Measurements from ENCODE around the gene KCNB1.

KCNB1 gene

DNA sequence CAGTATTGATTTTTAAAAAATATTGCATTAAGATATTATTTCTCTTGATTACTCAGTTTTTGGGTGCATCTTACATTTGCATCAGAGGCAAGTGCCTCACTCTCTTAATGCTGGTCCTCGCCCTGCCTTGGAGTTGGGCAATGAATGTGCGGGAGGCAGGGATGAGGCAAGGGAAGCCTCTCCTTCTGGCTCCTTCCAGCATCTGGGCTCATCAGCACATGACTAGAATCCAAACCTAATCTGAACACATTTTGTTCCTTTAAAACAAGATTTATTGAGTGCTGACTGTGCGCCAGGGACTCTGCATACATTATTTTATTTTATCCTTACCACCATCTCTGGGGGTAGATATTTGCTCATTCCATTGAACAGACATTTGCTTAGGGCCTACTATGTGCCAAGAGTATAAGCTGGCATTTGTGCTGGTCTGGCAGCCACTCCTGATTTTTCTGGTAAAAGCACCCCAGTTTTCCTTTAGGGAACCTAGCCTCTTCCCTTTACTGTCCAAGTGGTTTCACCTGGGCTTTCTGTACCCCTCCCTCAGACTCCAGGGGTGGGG is 132.7 kb downstream of the KCNB1 start:
- TF ChIP-seq, protein P1, sequence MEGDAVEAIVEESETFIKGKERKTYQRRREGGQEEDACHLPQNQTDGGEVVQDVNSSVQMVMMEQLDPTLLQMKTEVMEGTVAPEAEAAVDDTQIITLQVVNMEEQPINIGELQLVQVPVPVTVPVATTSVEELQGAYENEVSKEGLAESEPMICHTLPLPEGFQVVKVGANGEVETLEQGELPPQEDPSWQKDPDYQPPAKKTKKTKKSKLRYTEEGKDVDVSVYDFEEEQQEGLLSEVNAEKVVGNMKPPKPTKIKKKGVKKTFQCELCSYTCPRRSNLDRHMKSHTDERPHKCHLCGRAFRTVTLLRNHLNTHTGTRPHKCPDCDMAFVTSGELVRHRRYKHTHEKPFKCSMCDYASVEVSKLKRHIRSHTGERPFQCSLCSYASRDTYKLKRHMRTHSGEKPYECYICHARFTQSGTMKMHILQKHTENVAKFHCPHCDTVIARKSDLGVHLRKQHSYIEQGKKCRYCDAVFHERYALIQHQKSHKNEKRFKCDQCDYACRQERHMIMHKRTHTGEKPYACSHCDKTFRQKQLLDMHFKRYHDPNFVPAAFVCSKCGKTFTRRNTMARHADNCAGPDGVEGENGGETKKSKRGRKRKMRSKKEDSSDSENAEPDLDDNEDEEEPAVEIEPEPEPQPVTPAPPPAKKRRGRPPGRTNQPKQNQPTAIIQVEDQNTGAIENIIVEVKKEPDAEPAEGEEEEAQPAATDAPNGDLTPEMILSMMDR (IDR thresholded peaks at IDR 0.05; ENCODE audit: low read depth, low read length) = no peak
- Histone ChIP-seq H3K4me1 (no peaks in the 10 kb centered on the region; the same call in 1 of the 2 replicates), H3K36me3 (no peaks in the 10 kb centered on the region), H3K9me3 (no peaks in the 10 kb centered on the region), H3K27me3 (no peaks in the 10 kb centered on the region), H3K4me3 (ENCODE audit: low read depth, low read length) (no peak overlapping the region)
- no peak for DNase-seq

DNA sequence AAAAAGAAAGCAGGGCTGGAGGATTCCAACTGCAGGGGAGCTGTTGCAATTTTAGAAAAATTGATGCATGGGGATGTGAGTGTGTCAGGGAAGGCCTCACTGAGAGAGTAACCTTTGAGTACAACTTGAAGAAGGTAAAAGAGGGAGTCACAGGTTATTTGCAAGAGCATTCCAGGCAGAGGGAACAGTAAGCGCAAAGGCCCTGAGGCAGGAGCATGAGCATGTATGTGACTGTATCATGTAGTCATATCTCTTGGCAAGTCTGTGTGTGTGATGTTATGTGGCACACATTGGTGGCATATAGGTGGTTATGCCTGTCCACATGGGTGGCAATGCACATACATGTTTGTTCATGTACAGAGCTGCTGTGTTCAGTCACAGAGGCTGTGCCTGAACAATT is 133.4 kb downstream of the KCNB1 start:
- DNase-seq = no peak
- TF ChIP-seq, protein P1 (IDR thresholded peaks at IDR 0.05; ENCODE audit: low read depth, low read length) = no peak

DNA sequence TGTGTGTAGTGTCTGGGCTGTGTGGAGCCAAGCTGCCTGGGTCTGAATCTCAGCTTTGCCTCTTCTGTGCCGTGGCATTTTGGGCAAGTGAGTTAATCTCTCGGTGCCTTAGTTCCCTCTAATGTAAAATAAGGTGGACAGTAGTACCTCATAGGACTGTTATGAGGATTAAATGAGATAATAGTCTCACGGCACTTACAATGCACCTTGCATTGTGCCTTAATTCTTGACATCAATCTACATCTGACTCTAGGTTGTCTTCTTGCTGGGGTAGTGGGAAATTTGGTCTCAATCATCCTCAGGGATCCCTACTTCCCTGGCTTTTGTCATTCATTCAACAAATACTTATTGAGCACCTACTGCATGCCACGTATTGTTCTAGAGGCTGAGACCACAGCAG is 133.9 kb downstream of the KCNB1 start:
- DNase-seq = no peak
- H3K36me3 ChIP-seq = no peaks in the 10 kb centered on the region
- H3K27me3 ChIP-seq = no peaks in the 10 kb centered on the region
- no peak overlapping the region for H3K4me3 ChIP-seq (ENCODE audit: low read depth, low read length)
- no peaks in the 10 kb centered on the region for H3K9me3 ChIP-seq
- H3K4me1 ChIP-seq = no peaks in the 10 kb centered on the region; the same call in 1 of the 2 replicates
- TF ChIP-seq, protein P1 (IDR thresholded peaks at IDR 0.05; ENCODE audit: low read depth, low read length) = no peak

More for the DNA sequence above, 133.4 kb downstream of the KCNB1 start:
- H3K27me3 ChIP-seq = no peaks in the 10 kb centered on the region
- no peak overlapping the region for H3K4me3 ChIP-seq (ENCODE audit: low read depth, low read length)
- H3K36me3 ChIP-seq = no peaks in the 10 kb centered on the region
- H3K9me3 ChIP-seq = no peaks in the 10 kb centered on the region
- no peaks in the 10 kb centered on the region; the same call in 1 of the 2 replicates for H3K4me1 ChIP-seq

DNA sequence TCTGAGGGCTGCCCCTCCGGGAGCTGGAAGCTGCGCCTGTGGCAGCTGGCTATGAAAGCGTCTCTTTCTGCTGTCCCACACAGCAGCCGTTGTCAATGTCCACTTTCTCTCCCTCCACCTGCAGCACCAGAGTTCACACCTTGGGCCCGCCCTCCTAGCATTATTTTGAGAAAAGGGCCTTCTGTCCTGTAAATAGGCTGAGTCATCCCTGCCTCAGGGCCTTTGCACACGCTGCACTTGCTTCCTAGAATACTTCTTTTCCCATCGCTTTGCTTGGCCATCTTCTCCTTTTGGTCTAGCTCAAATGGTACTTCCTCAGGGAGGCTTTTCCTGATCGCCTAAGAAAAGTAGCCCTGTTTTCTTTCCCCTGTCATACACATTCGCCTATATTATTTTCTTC is 135.3 kb downstream of the KCNB1 start:
- no peak for DNase-seq
- no peaks in the 10 kb centered on the region for H3K36me3 ChIP-seq
- H3K4me3 ChIP-seq (ENCODE audit: low read depth, low read length) = no peak overlapping the region
- H3K27me3 ChIP-seq = no peaks in the 10 kb centered on the region
- TF ChIP-seq, protein P1 (IDR thresholded peaks at IDR 0.05; ENCODE audit: low read depth, low read length) = no peak
- H3K4me1 ChIP-seq = no peaks in the 10 kb centered on the region; the same call in 1 of the 2 replicates
- no peaks in the 10 kb centered on the region for H3K9me3 ChIP-seq

DNA sequence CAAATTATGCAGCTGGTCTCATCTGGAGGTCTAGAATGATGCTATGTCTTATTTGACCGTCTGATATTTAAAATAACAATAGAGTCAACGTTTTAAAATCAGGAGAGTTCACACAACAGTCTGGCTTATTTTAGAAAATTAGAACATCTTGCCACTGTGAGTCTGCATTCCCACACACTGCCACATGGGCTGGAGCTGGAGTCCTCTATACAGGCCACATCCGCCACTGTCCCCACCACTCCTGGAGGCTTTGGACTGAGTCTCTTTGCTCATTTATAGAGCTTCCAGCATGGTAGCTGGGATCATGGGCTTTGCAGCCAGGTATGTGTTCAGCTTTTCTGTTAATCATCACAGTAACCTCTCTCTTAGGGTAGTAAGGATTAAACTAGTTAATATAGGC is 135.8 kb downstream of the KCNB1 start:
- no peaks in the 10 kb centered on the region for H3K27me3 ChIP-seq
- H3K4me1 ChIP-seq = no peaks in the 10 kb centered on the region; the same call in 1 of the 2 replicates
- no peaks in the 10 kb centered on the region for H3K9me3 ChIP-seq
- H3K4me3 ChIP-seq (ENCODE audit: low read depth, low read length) = no peak overlapping the region
- TF ChIP-seq, protein P1 (IDR thresholded peaks at IDR 0.05; ENCODE audit: low read depth, low read length) = 0 out of 2 replicates have a peak, but pooled peaks have one; percentile 2
- no peak for DNase-seq
- no peaks in the 10 kb centered on the region for H3K36me3 ChIP-seq

- H3K36me3 ChIP-seq = no peaks in the 10 kb centered on the region
- H3K9me3 ChIP-seq = no peaks in the 10 kb centered on the region
- no peak for DNase-seq
- no peaks in the 10 kb centered on the region for H3K27me3 ChIP-seq
- H3K4me3 ChIP-seq (ENCODE audit: low read depth, low read length) = no peak overlapping the region
- no peaks in the 10 kb centered on the region; the same call in 1 of the 2 replicates for H3K4me1 ChIP-seq
- TF ChIP-seq, protein P1 (IDR thresholded peaks at IDR 0.05; ENCODE audit: low read depth, low read length) = no peak
Observed at GRCh38 chr20:49345524-49345923, 136.9 kb downstream of the KCNB1 start.
